Endothelial cell of umbilical vein (primary cell): Measurements from ENCODE around the gene SERPINB3. TPM values are rescaled to one million over a fixed set of nuclear protein-coding genes. Genes with fewer than 3 reads are reported as not detected.

Experiments used
- BruUV-seq: library from RNA; stranded (reverse); fragments of 400-500 nt; replicated peaks from 2 replicates; lab custom pipeline; 2021; lab: Mats Ljungman, UMichigan
- CTCF ChIA-PET: fragments of 300-600, 350-600 bp; sonication (Branson Sonifier 250); formaldehyde crosslinking; loops from one replicate; lab custom pipeline; 2021; ENCODE audit warnings: antibody characterized with exemption, inconsistent platforms; lab: Charles Lee
- POLR2A ChIA-PET: fragments of 300-600, 350-600 bp; sonication (Branson Sonifier 250); formaldehyde crosslinking; loops from one replicate; lab custom pipeline; 2021; ENCODE audit warnings: antibody characterized with exemption, inconsistent platforms; lab: Charles Lee
- DNase-seq: peaks from one replicate; pipeline ENCODE4 v3.0.0-alpha.2; 2011; ENCODE audit warnings: low read depth, low spot score
- FAIRE-seq: peaks from 2 replicates; lab custom pipeline; 2011; peaks lifted over from hg19 to GRCh38; lab: Jason Lieb, UNC
- H2AFZ ChIP-seq: 2 replicates; pipeline ENCODE4 v1.6.0; 2012; ENCODE audit warnings: low read depth, low read length, control low read depth, inconsistent platforms
- H3K27ac ChIP-seq: 2 replicates; pipeline ENCODE4 v1.5.1; 2011; ENCODE audit warnings: low read depth, mild to moderate bottlenecking, control low read depth, low read length, moderate library complexity; ENCODE audit not compliant: insufficient read depth
- H3K27me3 ChIP-seq, 2 experiments: 2 replicates each; pipeline versions ENCODE4 v1.6.0 to v1.6.1; 2011; ENCODE audit warnings: low read length in 2 of 2, mixed read lengths in 1 of 2; ENCODE audit not compliant: control insufficient read depth in 2 of 2, insufficient read depth in 2 of 2
- H3K36me3 ChIP-seq, 2 experiments: 2 replicates in 1 of 2; 3 replicates in 1 of 2; pipeline ENCODE4 v1.5.1; 2011; ENCODE audit warnings: low read length in 2 of 2, mild to moderate bottlenecking in 1 of 2, moderate library complexity in 1 of 2; ENCODE audit not compliant: control insufficient read depth in 2 of 2, insufficient read depth in 2 of 2; ENCODE audit errors: extremely low read depth in 1 of 2
- H3K4me1 ChIP-seq: 3 replicates; pipeline ENCODE4 v1.5.1; 2011; ENCODE audit warnings: mild to moderate bottlenecking, low read length; ENCODE audit not compliant: control insufficient read depth, insufficient read depth; ENCODE audit errors: extremely low read depth
- H3K4me2 ChIP-seq: 2 replicates; pipeline ENCODE4 v1.6.1; 2011; ENCODE audit warnings: low read length, control low read depth, mixed read lengths; ENCODE audit not compliant: insufficient read depth
- H3K4me3 ChIP-seq, 3 experiments: fragments of 200-600 bp in 1 of 3; sonication (generic), shearing (Covaris generic) in 1 of 3; replicated peaks in 1 of 3; 2 replicates each; pipeline ENCODE4 v1.5.1; 2011 to 2016; ENCODE audit warnings: control low read depth in 3 of 3, low read length in 3 of 3, mild to moderate bottlenecking in 2 of 3, inconsistent platforms in 1 of 3, low read depth in 1 of 3, moderate library complexity in 1 of 3; ENCODE audit not compliant: insufficient read depth in 1 of 3
- H3K79me2 ChIP-seq: 2 replicates; pipeline ENCODE4 v1.6.0; 2012; ENCODE audit warnings: low read length, inconsistent platforms; ENCODE audit not compliant: control insufficient read depth, insufficient read depth
- H3K9ac ChIP-seq: replicated peaks from 2 replicates; pipeline ENCODE3; 2011; ENCODE audit warnings: low read length, control low read depth; ENCODE audit not compliant: insufficient read depth; ENCODE audit errors: extremely low read depth
- H3K9me1 ChIP-seq: replicated peaks from 3 replicates; pipeline ENCODE4 v1.6.0; 2011; ENCODE audit warnings: mild to moderate bottlenecking, low read length; ENCODE audit not compliant: control insufficient read depth, insufficient read depth; ENCODE audit errors: extremely low read depth
- H3K9me3 ChIP-seq: replicated peaks from 2 replicates; pipeline ENCODE4 v1.5.1; 2012; ENCODE audit warnings: low read length, inconsistent platforms; ENCODE audit not compliant: control insufficient read depth, insufficient read depth
- H4K20me1 ChIP-seq: replicated peaks from 2 replicates; pipeline ENCODE3; 2011; ENCODE audit warnings: mild to moderate bottlenecking, low read length; ENCODE audit not compliant: control insufficient read depth, insufficient read depth; ENCODE audit errors: extremely low read depth
- CTCF ChIP-seq, 2 donors: IDR thresholded peaks; 1 replicate in 1 of 2; 2 replicates in 1 of 2; pipeline ENCODE4 v1.5.1; 2011; ENCODE audit warnings: low read length in 2 of 2, mild to moderate bottlenecking in 2 of 2, moderate library complexity in 2 of 2, control low read depth in 1 of 2, inconsistent platforms in 1 of 2, low read depth in 1 of 2; ENCODE audit not compliant: insufficient read depth in 1 of 2; ENCODE audit errors: extremely low read depth in 1 of 2
- EZH2 ChIP-seq: IDR thresholded peaks from 2 replicates; pipeline ENCODE4 v1.6.1; 2012; ENCODE audit warnings: borderline replicate concordance, low read depth, mild to moderate bottlenecking, moderate library complexity, low read length, inconsistent platforms; ENCODE audit not compliant: severe bottlenecking
- FOS ChIP-seq: IDR thresholded peaks from 2 replicates; pipeline ENCODE4 v1.6.1; 2011; ENCODE audit warnings: mild to moderate bottlenecking, low read length, moderate library complexity, borderline replicate concordance; ENCODE audit not compliant: insufficient read depth
- GATA2 ChIP-seq: IDR thresholded peaks from 2 replicates; pipeline ENCODE4 v1.7.0; 2011; ENCODE audit warnings: low read depth, mild to moderate bottlenecking, moderate library complexity, mixed read lengths, low read length; ENCODE audit not compliant: insufficient read length, insufficient read depth
- JUN ChIP-seq: IDR thresholded peaks from 2 replicates; pipeline ENCODE4 v1.6.1; 2011; ENCODE audit warnings: borderline replicate concordance, low read depth; ENCODE audit not compliant: insufficient read length, insufficient read depth
- MYC ChIP-seq: IDR thresholded peaks from one replicate; pipeline ENCODE4 v1.6.1; 2011; ENCODE audit warnings: mild to moderate bottlenecking, low read depth, low read length
- POLR2A ChIP-seq: IDR thresholded peaks from 2 replicates; pipeline ENCODE4 v1.6.1; 2012; ENCODE audit warnings: low read depth, mild to moderate bottlenecking, control low read depth, low read length
- POLR2AphosphoS5 ChIP-seq: IDR thresholded peaks from 2 replicates; pipeline ENCODE4 v1.6.1; 2012; ENCODE audit warnings: low read depth, mild to moderate bottlenecking, control low read depth, low read length, moderate library complexity; ENCODE audit not compliant: insufficient read depth
- dilution Hi-C: fragments of 300-500 bp; cut with MboI; formaldehyde crosslinking; loops from one replicate; pipeline ENCODE4 v1.15.0; 2019; ENCODE audit warnings: low sequenced_read_pairs; ENCODE audit not compliant: extremely low pct_ligation_motif_present
- intact Hi-C: fragments of 100-400 bp; cut with micrococcal nuclease; formaldehyde crosslinking; loops from one replicate; pipeline ENCODE4 v1.10.0; 2022
- polyA plus RNA-seq, 4 experiments: library from polyadenylated mRNA; depleted of rRNA in 3 of 4; stranded (reverse) in 3 of 4; unstranded in 1 of 4; fragments of >200 nt; gene quantifications; 2 replicates each; pipeline versions ENCODE4 v1.2.1 to v1.2.3, GENCODE V29; 2011 to 2012; ENCODE audit warnings: missing spikeins in 1 of 4
- total RNA-seq: library from RNA; stranded (reverse); gene quantifications from 2 replicates; pipeline ENCODE4 v1.2.3, GENCODE V29; 2021
- TF ChIP-seq, protein P1 (sequence below): IDR thresholded peaks from 2 replicates; pipeline ENCODE4 v1.6.1; 2011; ENCODE audit not compliant: insufficient read depth, insufficient read length

The SERPINB3 gene
- total and polyA plus RNA-seq, 2 donors (not counting 3 experiments of a cell fraction or from before 2014, with no cell fraction given): not detected

- Histone ChIP-seq H3K36me3 (no peaks in the 10 kb centered on the region), H3K79me2 (no peaks in the 10 kb centered on the region), H3K27ac (no peak overlapping the region), H2AFZ (no peak overlapping the region), H4K20me1 (no peaks in the 10 kb centered on the region), H3K4me2 (no peak overlapping the region), H3K9me1 (no peaks in the 10 kb centered on the region), H3K4me1 (no peaks in the 10 kb centered on the region), H3K4me3 (no peak overlapping the region), H3K9ac (no peak overlapping the region), H3K9me3 (no peaks in the 10 kb centered on the region), H3K27me3 (no peaks in the 10 kb centered on the region)
- dilution Hi-C loops (no loop called here), intact Hi-C loops (no loop called here)
- DNase-seq (no peak), FAIRE-seq (no peak)
- BruUV-seq: no TSS peak
- TF ChIP-seq POLR2A (no peak), EZH2 (no peak), POLR2AphosphoS5 (no peak), CTCF (IDR thresholded peaks at IDR 0.05; ENCODE audit: extremely low read depth in 1 of 2, insufficient read depth in 1 of 2, low read depth in 1 of 2, low read length in 2 of 2) (no peak), GATA2 (no peak), JUN (no peak), FOS (no peak), MYC (no peak)
- TF ChIP-seq, protein P1, sequence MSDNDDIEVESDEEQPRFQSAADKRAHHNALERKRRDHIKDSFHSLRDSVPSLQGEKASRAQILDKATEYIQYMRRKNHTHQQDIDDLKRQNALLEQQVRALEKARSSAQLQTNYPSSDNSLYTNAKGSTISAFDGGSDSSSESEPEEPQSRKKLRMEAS: no peak
- ChIA-PET POLR2A (no interaction called here), CTCF (no interaction called here)
Observed at GRCh38 chr18:63689064-63689463, 27.4 kb upstream of the SERPINB3 start.
